Suprapubic skin (tissue), 4 donors: Measurements from ENCODE around the gene MGAT5B. TPM values are rescaled to one million over a fixed set of nuclear protein-coding genes. Genes with fewer than 3 reads are reported as not detected.

Experiments
- DNase-seq, 2 donors: peaks; one replicate each; pipeline ENCODE4 v3.0.0-alpha.2; 2019; ENCODE audit warnings: low spot score in 2 of 2
- H3K27ac ChIP-seq: fragments of 200-600 bp; sonication (generic); one replicate; pipeline ENCODE4 v1.5.1; 2019
- H3K27me3 ChIP-seq: fragments of 200-600 bp; sonication (generic); one replicate; pipeline ENCODE4 v1.5.1; 2019
- H3K36me3 ChIP-seq: fragments of 200-600 bp; sonication (generic); one replicate; pipeline ENCODE4 v1.5.1; 2019
- H3K4me1 ChIP-seq: fragments of 200-600 bp; sonication (generic); one replicate; pipeline ENCODE4 v1.5.1; 2019
- H3K4me3 ChIP-seq: fragments of 200-600 bp; sonication (generic); one replicate; pipeline ENCODE4 v1.5.1; 2019; ENCODE audit warnings: mild to moderate bottlenecking
- H3K9me3 ChIP-seq: fragments of 200-600 bp; sonication (generic); one replicate; pipeline ENCODE4 v1.5.1; 2019
- CTCF ChIP-seq, 2 donors: fragments of 200-600 bp in 1 of 2; fragments of 450-650 bp in 1 of 2; sonication (generic) in 1 of 2; IDR thresholded peaks; one replicate each; pipeline ENCODE4 v1.5.1; 2016 to 2019; ENCODE audit warnings: antibody characterized with exemption in 2 of 2, mild to moderate bottlenecking in 1 of 2, moderate library complexity in 1 of 2
- EP300 ChIP-seq: sonication (generic); formaldehyde crosslinking; IDR thresholded peaks from one replicate; pipeline ENCODE4 v1.6.1; 2017; ENCODE audit warnings: antibody characterized with exemption
- POLR2A ChIP-seq, 2 donors: fragments of 450-650 bp; IDR thresholded peaks; one replicate each; pipeline ENCODE4 v1.6.1; 2017; ENCODE audit warnings: antibody characterized with exemption in 2 of 2, mild to moderate bottlenecking in 2 of 2, moderate library complexity in 2 of 2
- POLR2AphosphoS5 ChIP-seq, 3 donors: sonication (generic); formaldehyde crosslinking; IDR thresholded peaks; one replicate each; pipeline ENCODE4 v1.6.1; 2017; ENCODE audit warnings: antibody characterized with exemption in 3 of 3
- WGBS: methylation state at CpG from one replicate; pipeline ENCODE4 v1.1.5; 2018; 5-methylcytosine and 5-hydroxymethylcytosine counted together
- total RNA-seq, 4 donors: library from RNA; depleted of rRNA; stranded (reverse); fragments of >200 nt; gene quantifications; one replicate each; pipeline ENCODE4 v1.1.0, GENCODE V29; 2016

MGAT5B gene
- total RNA-seq, 4 donors from 2014 or later: 0.26 to 0.72 (median 0.30) TPM; not detected in 1

GRCh38 chr17:76951375-76951905, 83.2 kb downstream of the MGAT5B start:
- Histone ChIP-seq H3K4me1 (no peaks in the 10 kb centered on the region), H3K9me3 (no peaks in the 10 kb centered on the region), H3K36me3 (no peaks in the 10 kb centered on the region), H3K4me3 (no peak overlapping the region), H3K27ac (no peak overlapping the region), H3K27me3 (peaks cover 26% of the 10 kb centered on the region)
- WGBS: 76% methylated on average over 8 of the region's 8 CpGs
- DNase-seq: no peak
- TF ChIP-seq POLR2AphosphoS5 (IDR thresholded peaks at IDR 0.05) (no peak), EP300 (no peak), POLR2A (IDR thresholded peaks at IDR 0.05) (no peak), CTCF (IDR thresholded peaks at IDR 0.05) (no peak)

GRCh38 chr17:76952402-76952801, 84.2 kb downstream of the MGAT5B start:
- TF ChIP-seq POLR2A (IDR thresholded peaks at IDR 0.05) (no peak), EP300 (no peak), CTCF (IDR thresholded peaks at IDR 0.05) (no peak), POLR2AphosphoS5 (IDR thresholded peaks at IDR 0.05) (no peak)
- H3K27ac ChIP-seq: no peak overlapping the region
- H3K36me3 ChIP-seq: no peaks in the 10 kb centered on the region
- no peak for DNase-seq
- no peak overlapping the region for H3K4me3 ChIP-seq
- H3K4me1 ChIP-seq: no peaks in the 10 kb centered on the region
- H3K9me3 ChIP-seq: no peaks in the 10 kb centered on the region
- WGBS: 94% methylated on average over 5 of the region's 5 CpGs
- H3K27me3 ChIP-seq: peaks cover 34% of the 10 kb centered on the region

- H3K9me3 ChIP-seq: no peaks in the 10 kb centered on the region
- TF ChIP-seq CTCF (IDR thresholded peaks at IDR 0.05): no peak
- no peak for TF ChIP-seq POLR2AphosphoS5 (IDR thresholded peaks at IDR 0.05)
- TF ChIP-seq EP300: no peak
- TF ChIP-seq POLR2A (IDR thresholded peaks at IDR 0.05): no peak
- no peak overlapping the region for H3K4me3 ChIP-seq
- no peaks in the 10 kb centered on the region for H3K36me3 ChIP-seq
- no peaks in the 10 kb centered on the region for H3K4me1 ChIP-seq
- peaks cover 38% of the 10 kb centered on the region for H3K27me3 ChIP-seq
- no peak for DNase-seq
- WGBS: 93% methylated on average over 9 of the region's 9 CpGs
- no peak overlapping the region for H3K27ac ChIP-seq
Observed at GRCh38 chr17:76953066-76953465, 84.9 kb downstream of the MGAT5B start.

- H3K36me3 ChIP-seq: no peaks in the 10 kb centered on the region
- no peak for DNase-seq
- H3K4me1 ChIP-seq: no peaks in the 10 kb centered on the region
- TF ChIP-seq POLR2AphosphoS5 (IDR thresholded peaks at IDR 0.05) (no peak), EP300 (no peak), CTCF (IDR thresholded peaks at IDR 0.05) (no peak), POLR2A (IDR thresholded peaks at IDR 0.05) (no peak)
- peaks cover 38% of the 10 kb centered on the region for H3K27me3 ChIP-seq
- no peak overlapping the region for H3K27ac ChIP-seq
- 46% methylated on average over 2 of the region's 2 CpGs for WGBS
- H3K4me3 ChIP-seq: no peak overlapping the region
- H3K9me3 ChIP-seq: no peaks in the 10 kb centered on the region
Observed at GRCh38 chr17:76953946-76954345, 85.7 kb downstream of the MGAT5B start.

GRCh38 chr17:76955191-76955590, 87.0 kb downstream of the MGAT5B start:
- Histone ChIP-seq H3K27ac (no peak overlapping the region), H3K36me3 (no peaks in the 10 kb centered on the region), H3K4me3 (no peak overlapping the region), H3K27me3 (peaks cover 28% of the 10 kb centered on the region), H3K9me3 (no peaks in the 10 kb centered on the region), H3K4me1 (no peaks in the 10 kb centered on the region)
- 68% methylated on average over 4 of the region's 6 CpGs for WGBS
- no peak for TF ChIP-seq POLR2A (IDR thresholded peaks at IDR 0.05)
- TF ChIP-seq CTCF (IDR thresholded peaks at IDR 0.05): no peak
- no peak for TF ChIP-seq POLR2AphosphoS5 (IDR thresholded peaks at IDR 0.05)
- no peak for TF ChIP-seq EP300
- no peak for DNase-seq
